Activated B cell treated with CpG ODN at 0.5 μM for 24 hours (primary cell): ENCODE results near the gene CST9L. TPM values are rescaled to one million over a fixed set of nuclear protein-coding genes. Genes with fewer than 3 reads are reported as not detected.

Experiments used
- ATAC-seq: fragments of 200-7000 bp; cut with Tn5 transposase; one replicate; pipeline ENCODE4 v1.10.0; 2021; ENCODE audit warnings: low read depth, mild to moderate bottlenecking, moderate library complexity
- CTCF ChIA-PET: fragments of 350-600 bp; sonication (Branson Sonifier 250); formaldehyde crosslinking; loops from one replicate; lab custom pipeline; 2021; ENCODE audit warnings: antibody characterized with exemption; lab: Charles Lee
- POLR2A ChIA-PET: fragments of 350-600 bp; sonication (Branson Sonifier 250); formaldehyde crosslinking; loops from one replicate; lab custom pipeline; 2021; ENCODE audit warnings: antibody characterized with exemption; lab: Charles Lee
- DNase-seq: peaks from one replicate; pipeline ENCODE4 v3.0.0; 2022
- H3K27ac Mint-ChIP-seq: one replicate; pipeline ENCODE4 v1.8.0; 2020; ENCODE audit warnings: mixed read lengths
- H3K27me3 Mint-ChIP-seq: one replicate; pipeline ENCODE4 v1.8.0; 2021; ENCODE audit warnings: mixed read lengths
- H3K36me3 Mint-ChIP-seq: one replicate; pipeline ENCODE4 v1.8.0; 2021; ENCODE audit warnings: low read depth, mixed read lengths
- H3K4me1 Mint-ChIP-seq: one replicate; pipeline ENCODE4 v1.8.0; 2021; ENCODE audit warnings: mixed read lengths
- H3K4me3 Mint-ChIP-seq: one replicate; pipeline ENCODE4 v1.8.0; 2020; ENCODE audit warnings: mild to moderate bottlenecking, mixed read lengths
- H3K9me3 Mint-ChIP-seq: one replicate; pipeline ENCODE4 v1.8.0; 2020; ENCODE audit warnings: mixed read lengths
- intact Hi-C: fragments of 100-400 bp; cut with micrococcal nuclease; formaldehyde crosslinking; loops from one replicate; pipeline ENCODE4 v1.15.1; 2024
- total RNA-seq: library from RNA; stranded (reverse); gene quantifications from 2 replicates; pipeline ENCODE4 v1.2.3, GENCODE V29; 2022
- TF ChIP-seq, protein P1 (sequence below): fragments of 200-600 bp; IDR thresholded peaks from one replicate; pipeline ENCODE4 v1.8.0; 2022; ENCODE audit warnings: antibody characterized with exemption, mild to moderate bottlenecking

CST9L gene
- total RNA-seq, 1 donor from 2014 or later, result not detected

DNA sequence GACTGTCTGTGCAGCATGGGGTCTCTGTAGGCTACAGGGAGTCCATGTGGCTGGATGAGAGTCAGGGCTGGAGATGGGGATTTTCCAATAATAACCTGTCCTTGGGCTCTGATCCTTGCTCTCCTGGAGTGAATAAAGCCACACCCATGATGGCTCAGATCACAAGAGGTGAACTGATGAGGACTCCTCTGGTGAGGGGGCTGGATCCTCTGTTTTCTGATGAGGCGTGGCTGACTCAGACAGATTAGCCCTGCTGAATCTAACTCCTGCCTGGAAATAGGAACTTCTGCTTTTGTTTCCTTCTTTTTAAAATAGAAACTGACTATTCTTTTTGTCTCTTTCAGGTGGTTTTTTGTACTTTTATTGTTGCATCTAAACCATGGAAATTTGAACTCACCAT is 27.0 kb downstream of the CST9L start:
- CTCF ChIA-PET, result no interaction called here
- Mint-ChIP-seq H3K27ac (no peak overlapping the region), H3K36me3 (no peaks in the 10 kb centered on the region), H3K27me3 (peaks cover 3% of the 10 kb centered on the region), H3K9me3 (no peaks in the 10 kb centered on the region), H3K4me3 (no peak overlapping the region), H3K4me1 (no peaks in the 10 kb centered on the region)
- no peak for DNase-seq
- intact Hi-C loops, result no loop called here
- no peak for ATAC-seq
- POLR2A ChIA-PET, result no interaction called here
- TF ChIP-seq, protein P1, sequence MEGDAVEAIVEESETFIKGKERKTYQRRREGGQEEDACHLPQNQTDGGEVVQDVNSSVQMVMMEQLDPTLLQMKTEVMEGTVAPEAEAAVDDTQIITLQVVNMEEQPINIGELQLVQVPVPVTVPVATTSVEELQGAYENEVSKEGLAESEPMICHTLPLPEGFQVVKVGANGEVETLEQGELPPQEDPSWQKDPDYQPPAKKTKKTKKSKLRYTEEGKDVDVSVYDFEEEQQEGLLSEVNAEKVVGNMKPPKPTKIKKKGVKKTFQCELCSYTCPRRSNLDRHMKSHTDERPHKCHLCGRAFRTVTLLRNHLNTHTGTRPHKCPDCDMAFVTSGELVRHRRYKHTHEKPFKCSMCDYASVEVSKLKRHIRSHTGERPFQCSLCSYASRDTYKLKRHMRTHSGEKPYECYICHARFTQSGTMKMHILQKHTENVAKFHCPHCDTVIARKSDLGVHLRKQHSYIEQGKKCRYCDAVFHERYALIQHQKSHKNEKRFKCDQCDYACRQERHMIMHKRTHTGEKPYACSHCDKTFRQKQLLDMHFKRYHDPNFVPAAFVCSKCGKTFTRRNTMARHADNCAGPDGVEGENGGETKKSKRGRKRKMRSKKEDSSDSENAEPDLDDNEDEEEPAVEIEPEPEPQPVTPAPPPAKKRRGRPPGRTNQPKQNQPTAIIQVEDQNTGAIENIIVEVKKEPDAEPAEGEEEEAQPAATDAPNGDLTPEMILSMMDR, result no peak

DNA sequence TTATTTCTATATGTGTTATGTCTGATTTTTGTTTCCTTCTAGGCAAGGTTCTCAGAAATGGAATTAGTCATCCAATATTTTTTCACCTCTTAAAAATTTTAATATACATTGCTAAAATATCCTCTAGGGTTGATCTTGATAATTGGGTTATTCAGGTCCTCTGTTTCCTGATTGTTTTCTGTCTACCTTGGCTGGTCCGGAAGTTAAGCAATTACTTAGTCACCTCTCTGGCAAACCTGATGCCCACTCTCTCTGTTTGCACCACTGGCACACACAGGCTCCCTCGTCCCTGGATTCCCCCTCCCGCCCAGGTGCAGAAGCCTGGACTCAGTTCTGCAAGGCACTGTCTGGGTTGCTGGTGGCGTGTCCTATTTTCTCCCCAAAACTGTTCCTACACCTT is 27.7 kb downstream of the CST9L start:
- H3K4me3 Mint-ChIP-seq, result no peak overlapping the region
- intact Hi-C loops, result no loop called here
- ATAC-seq (no peak), DNase-seq (no peak)
- no peaks in the 10 kb centered on the region for H3K9me3 Mint-ChIP-seq
- no peak overlapping the region for H3K27ac Mint-ChIP-seq
- no peaks in the 10 kb centered on the region for H3K4me1 Mint-ChIP-seq
- peaks cover 3% of the 10 kb centered on the region for H3K27me3 Mint-ChIP-seq
- ChIA-PET CTCF (no interaction called here), POLR2A (no interaction called here)
- TF ChIP-seq, protein P1, result no peak
- H3K36me3 Mint-ChIP-seq, result no peaks in the 10 kb centered on the region

DNA sequence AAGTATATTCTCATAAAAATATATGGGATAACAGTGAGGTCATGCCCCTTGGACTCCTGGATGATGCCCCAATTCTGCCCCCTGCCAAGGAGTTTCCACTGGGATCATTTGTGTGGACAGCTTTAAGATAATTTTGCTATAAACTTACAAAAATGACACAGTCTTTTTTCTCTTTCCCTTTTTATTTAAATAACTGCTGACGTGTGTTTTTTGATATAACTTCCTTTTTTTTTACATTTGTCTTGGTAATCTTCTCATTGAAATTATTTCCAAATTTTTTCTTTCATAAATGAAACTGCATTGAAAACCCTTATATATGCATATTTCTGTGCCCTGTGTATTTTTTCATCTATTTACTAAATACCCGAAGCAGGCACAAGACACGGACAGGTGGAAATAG is 31.3 kb downstream of the CST9L start:
- intact Hi-C loops, result no loop called here

DNA sequence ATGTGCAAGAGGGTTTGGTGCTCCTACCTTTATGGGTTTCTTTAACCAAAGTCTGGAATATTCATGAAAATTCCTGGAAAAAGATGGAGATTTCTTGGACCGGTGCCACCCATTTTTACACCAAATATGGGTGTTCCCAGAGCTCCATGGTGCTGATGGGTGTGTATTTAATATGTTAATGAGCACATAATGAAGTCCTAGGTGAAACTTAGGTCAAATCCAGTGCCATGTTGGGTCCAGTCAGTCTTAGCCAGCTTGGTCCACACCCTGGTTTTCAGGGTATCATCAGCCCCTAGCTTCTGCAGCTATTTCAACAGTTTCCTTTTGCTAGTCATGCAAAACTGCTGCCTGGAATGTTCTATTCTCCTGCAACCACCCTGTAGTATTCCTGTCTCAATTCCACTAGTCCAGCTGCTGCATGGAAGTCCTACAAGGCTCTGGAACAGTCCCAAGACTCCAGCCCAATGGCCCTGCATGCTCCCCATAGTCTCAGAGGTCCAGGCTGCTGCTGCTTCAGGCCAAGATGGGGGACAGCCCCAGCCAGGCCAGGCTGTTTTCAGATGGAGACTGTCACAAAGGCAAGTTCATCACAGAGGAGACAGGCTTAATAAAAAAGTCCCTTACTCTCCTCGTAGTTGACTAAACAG is 31.8 kb downstream of the CST9L start:
- no peak for ATAC-seq
- CTCF ChIA-PET, result no interaction called here

More for the DNA sequence above, 31.3 kb downstream of the CST9L start:
- Mint-ChIP-seq H3K27me3 (no peaks in the 10 kb centered on the region), H3K9me3 (no peaks in the 10 kb centered on the region), H3K36me3 (no peaks in the 10 kb centered on the region), H3K4me3 (no peak overlapping the region), H3K27ac (no peak overlapping the region), H3K4me1 (no peaks in the 10 kb centered on the region)
- POLR2A ChIA-PET, result no interaction called here
- DNase-seq (no peak), ATAC-seq (no peak)
- TF ChIP-seq, protein P1, result no peak
- CTCF ChIA-PET, result no interaction called here

GRCh38 chr20:23534801-23535593 is 33.3 kb downstream of the CST9L start:
- H3K9me3 Mint-ChIP-seq, result no peaks in the 10 kb centered on the region
- DNase-seq (no peak), ATAC-seq (no peak)
- no peak overlapping the region for H3K4me3 Mint-ChIP-seq
- ChIA-PET CTCF (no interaction called here), POLR2A (no interaction called here)
- intact Hi-C loops, result no loop called here
- TF ChIP-seq, protein P1, result no peak
- no peaks in the 10 kb centered on the region for H3K4me1 Mint-ChIP-seq
- no peaks in the 10 kb centered on the region for H3K36me3 Mint-ChIP-seq
- no peaks in the 10 kb centered on the region for H3K27me3 Mint-ChIP-seq
- H3K27ac Mint-ChIP-seq, result no peak overlapping the region

More for the DNA sequence above, 31.8 kb downstream of the CST9L start:
- Mint-ChIP-seq H3K36me3 (no peaks in the 10 kb centered on the region), H3K4me1 (no peaks in the 10 kb centered on the region), H3K9me3 (no peaks in the 10 kb centered on the region), H3K27me3 (no peaks in the 10 kb centered on the region), H3K4me3 (no peak overlapping the region), H3K27ac (no peak overlapping the region)
- TF ChIP-seq, protein P1, result no peak
- POLR2A ChIA-PET, result no interaction called here
- DNase-seq, result no peak
- intact Hi-C loops, result no loop called here
